Neuron (in vitro differentiated cells): ENCODE measurements around the gene SCYGR8.
A peak's percentile ranks its signal among the peaks of the same experiment; 100 is the strongest.

Experiments
- H2AFZ ChIP-seq: one replicate; pipeline ENCODE4 v1.6.1; 2013; ENCODE audit warnings: low read depth, mild to moderate bottlenecking, inconsistent platforms, low read length, moderate library complexity
- H3K27me3 ChIP-seq: one replicate; pipeline ENCODE4 v1.6.1; 2013; ENCODE audit warnings: low read length; ENCODE audit not compliant: insufficient read depth
- H3K36me3 ChIP-seq: one replicate; pipeline ENCODE4 v1.6.1; 2013; ENCODE audit warnings: low read length; ENCODE audit not compliant: insufficient read depth
- H3K4me1 ChIP-seq: one replicate; pipeline ENCODE4 v1.6.1; 2013; ENCODE audit warnings: low read length; ENCODE audit not compliant: insufficient read depth
- H3K4me3 ChIP-seq: 2 replicates; pipeline ENCODE4 v1.5.1; 2013; ENCODE audit warnings: mild to moderate bottlenecking, low read length, moderate library complexity
- H3K9me3 ChIP-seq: one replicate; pipeline ENCODE4 v1.6.1; 2013; ENCODE audit warnings: low read length

Gene SCYGR8, protein sequence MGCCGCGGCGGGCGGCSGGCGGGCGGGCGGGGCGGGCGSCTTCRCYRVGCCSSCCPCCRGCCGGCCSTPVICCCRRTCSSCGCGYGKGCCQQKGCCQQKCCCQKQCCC

DNA sequence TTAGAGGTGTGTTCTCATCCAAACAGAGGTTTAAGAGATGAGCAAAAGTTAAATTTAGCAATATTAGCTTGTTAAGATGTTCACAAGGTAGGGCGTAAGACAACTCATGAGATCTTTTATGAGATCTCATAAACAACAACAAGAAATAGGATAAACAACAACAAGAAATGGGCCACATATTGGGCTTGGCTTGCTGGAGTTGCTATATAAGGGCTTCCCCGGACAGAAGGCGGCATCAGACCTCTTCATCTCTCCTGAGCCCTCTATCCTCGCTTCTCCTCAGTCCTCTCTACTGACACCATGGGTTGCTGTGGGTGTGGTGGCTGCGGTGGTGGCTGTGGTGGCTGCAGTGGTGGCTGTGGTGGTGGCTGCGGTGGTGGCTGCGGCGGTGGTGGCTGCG lies at the start of gene SCYGR8:
Gene SCYGR8, plus strand, starts transcription at position 301 of the 400 bp plus-strand sequence. Its CDS starts 0 bp downstream, at position 301.
- Histone ChIP-seq H3K4me1 (peaks cover 2% of the 10 kb centered on the region), H3K4me3 (no peak within 1 kb of the TSS), H3K9me3 (no peaks in the 10 kb centered on the region), H3K27me3 (no peaks in the 10 kb centered on the region), H3K36me3 (no peaks in the 10 kb centered on the region), H2AFZ (no peak within 1 kb of the TSS)

DNA sequence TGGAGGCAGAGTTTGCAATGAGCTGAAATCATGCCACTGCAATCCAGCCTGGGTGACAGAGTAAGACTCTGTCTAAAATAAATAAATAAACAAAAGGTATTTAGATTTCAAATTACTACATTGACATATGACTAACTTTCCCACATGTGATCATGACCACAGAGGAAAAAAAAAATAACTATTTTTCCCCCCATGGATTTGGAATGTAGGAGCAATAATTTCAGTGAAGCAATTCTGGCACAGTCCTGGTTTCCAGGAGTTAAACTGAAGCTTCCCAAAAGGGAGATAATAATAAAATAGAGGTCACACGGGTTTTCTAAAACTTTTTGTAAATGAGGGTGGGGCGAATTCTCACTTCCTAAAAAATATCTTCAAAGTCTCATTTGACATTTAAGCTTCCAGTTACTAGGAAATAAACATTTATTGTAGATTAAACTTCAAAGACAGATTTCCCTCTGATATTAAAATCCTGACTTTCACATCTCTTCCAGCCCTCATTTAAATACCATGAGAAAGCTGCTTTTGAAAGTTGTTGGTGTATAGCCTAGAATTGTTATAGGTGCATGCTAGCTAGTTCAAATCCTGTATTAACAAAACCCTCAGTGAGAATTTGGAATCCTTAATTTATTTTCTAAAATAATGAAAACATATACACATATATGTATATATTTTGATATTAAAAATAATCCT lies 48.6 kb upstream of the SCYGR8 start:
- Histone ChIP-seq H2AFZ (no peak overlapping the region), H3K27me3 (no peaks in the 10 kb centered on the region), H3K36me3 (no peaks in the 10 kb centered on the region), H3K9me3 (no peaks in the 10 kb centered on the region), H3K4me3 (no peak overlapping the region), H3K4me1 (no peaks in the 10 kb centered on the region)

DNA sequence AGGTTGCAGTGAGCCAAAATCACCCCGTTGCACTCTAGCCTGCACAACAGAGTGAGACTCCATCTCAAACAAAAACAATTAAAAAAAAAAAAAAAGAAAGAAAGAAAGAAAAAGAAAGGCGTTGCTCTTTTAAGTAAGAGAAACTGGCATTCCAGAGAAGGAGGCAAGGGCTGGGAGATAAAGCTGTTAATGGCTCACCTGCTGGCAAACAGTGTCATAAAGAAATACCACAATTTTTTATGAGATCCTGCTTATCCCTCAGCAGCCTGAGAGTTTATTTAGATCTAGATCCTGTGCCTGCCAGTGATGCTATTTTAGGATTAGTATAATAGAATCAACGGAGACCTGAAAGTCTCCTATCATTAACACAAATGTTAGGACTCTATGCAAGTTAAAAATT lies 44.1 kb upstream of the SCYGR8 start:
- H3K36me3 ChIP-seq, result no peaks in the 10 kb centered on the region
- no peaks in the 10 kb centered on the region for H3K4me1 ChIP-seq
- no peak overlapping the region for H2AFZ ChIP-seq
- no peak overlapping the region for H3K4me3 ChIP-seq
- H3K9me3 ChIP-seq, result no peaks in the 10 kb centered on the region
- H3K27me3 ChIP-seq, result no peaks in the 10 kb centered on the region

DNA sequence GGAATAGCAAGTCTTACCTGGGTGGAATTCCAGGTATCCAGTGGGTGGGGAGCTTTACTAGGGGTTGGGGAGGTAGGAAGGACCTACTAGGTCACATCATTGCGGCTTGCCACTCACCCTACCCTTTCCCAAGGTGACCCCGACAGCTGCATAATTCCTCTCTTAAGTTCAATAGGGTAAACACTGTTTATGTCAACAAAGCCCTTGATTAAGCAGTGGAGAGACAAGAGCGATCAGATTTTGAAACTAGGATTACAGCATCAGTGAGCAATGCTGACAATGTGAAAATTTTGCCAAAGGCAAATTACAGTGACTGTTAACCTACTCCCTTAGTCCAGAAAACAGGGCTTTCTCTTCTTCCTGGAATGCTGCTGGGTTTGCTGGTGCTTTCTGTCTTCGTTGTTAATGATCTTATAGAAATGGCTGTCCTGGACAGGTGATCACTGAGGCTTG lies 42.4 kb upstream of the SCYGR8 start:
- H3K4me3 ChIP-seq, result no peak overlapping the region
- H2AFZ ChIP-seq, result no peak overlapping the region
- H3K4me1 ChIP-seq, result no peaks in the 10 kb centered on the region
- H3K27me3 ChIP-seq, result no peaks in the 10 kb centered on the region
- H3K9me3 ChIP-seq, result no peaks in the 10 kb centered on the region
- H3K36me3 ChIP-seq, result no peaks in the 10 kb centered on the region

DNA sequence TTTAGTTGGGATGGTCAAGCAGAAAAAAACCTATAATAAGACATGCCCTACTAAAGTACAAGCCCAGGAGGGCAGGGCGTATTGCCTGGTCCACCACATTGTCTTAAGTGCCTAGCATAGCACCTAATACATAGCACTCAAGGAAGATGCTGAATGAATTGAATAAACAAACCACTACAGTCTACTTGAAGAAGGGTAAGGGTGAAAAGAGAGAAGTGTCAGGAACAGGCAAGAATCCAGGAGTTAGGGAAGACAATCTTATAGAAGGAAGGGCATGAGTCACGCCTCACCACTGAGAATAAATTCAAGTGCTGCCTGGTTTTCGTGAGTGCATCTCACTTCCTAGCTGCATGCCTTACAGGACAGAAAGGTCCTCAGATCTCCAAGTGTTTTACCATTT lies 41.7 kb upstream of the SCYGR8 start:
- no peaks in the 10 kb centered on the region for H3K27me3 ChIP-seq
- H2AFZ ChIP-seq, result no peak overlapping the region
- H3K9me3 ChIP-seq, result no peaks in the 10 kb centered on the region
- H3K4me3 ChIP-seq, result no peak overlapping the region
- H3K4me1 ChIP-seq, result no peaks in the 10 kb centered on the region
- no peaks in the 10 kb centered on the region for H3K36me3 ChIP-seq

DNA sequence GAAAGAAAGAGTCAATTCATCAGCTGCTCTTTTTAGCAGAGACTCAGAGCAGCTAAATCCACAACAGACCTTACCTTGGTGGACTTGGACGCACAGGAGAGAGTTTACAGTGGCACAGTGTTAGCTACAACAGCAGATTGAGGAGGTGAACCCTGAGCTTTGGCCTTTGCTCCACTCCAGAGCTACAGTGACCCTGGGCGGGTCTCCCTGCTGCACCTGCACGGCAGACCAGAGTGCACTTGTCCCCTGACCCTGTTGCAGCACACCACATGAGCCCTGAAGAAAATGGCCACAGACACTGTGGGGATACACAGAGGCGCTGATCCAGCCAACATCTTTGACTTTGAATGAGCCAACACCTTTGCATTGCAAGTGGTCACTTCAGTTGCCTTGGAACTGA lies 38.8 kb upstream of the SCYGR8 start:
- H3K27me3 ChIP-seq, result no peaks in the 10 kb centered on the region
- H3K4me1 ChIP-seq, result no peaks in the 10 kb centered on the region
- H2AFZ ChIP-seq, result no peak overlapping the region
- H3K36me3 ChIP-seq, result no peaks in the 10 kb centered on the region
- H3K4me3 ChIP-seq, result no peak overlapping the region
- H3K9me3 ChIP-seq, result no peaks in the 10 kb centered on the region

DNA sequence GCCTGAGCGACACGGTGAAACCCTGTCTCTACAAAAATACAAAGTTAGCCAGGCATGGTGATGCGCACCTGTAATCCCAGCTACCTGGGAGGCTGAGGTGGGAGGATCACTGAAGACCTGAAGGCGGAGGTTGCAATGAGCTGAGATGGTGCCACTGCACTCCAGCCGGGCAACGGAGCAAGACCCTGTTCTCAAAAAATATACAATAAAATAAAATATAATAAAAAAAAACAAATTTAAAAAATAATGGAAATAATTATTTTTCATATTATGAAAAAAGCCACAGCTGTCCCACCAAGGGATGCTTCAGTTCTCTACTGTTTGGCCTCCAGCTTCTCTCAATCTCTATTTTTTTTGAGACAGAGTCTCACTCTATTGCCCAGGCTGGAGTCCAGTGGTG lies 38.3 kb upstream of the SCYGR8 start:
- Histone ChIP-seq H3K9me3 (no peaks in the 10 kb centered on the region), H3K36me3 (no peaks in the 10 kb centered on the region), H3K27me3 (no peaks in the 10 kb centered on the region), H3K4me3 (no peak overlapping the region), H2AFZ (no peak overlapping the region), H3K4me1 (no peaks in the 10 kb centered on the region)

DNA sequence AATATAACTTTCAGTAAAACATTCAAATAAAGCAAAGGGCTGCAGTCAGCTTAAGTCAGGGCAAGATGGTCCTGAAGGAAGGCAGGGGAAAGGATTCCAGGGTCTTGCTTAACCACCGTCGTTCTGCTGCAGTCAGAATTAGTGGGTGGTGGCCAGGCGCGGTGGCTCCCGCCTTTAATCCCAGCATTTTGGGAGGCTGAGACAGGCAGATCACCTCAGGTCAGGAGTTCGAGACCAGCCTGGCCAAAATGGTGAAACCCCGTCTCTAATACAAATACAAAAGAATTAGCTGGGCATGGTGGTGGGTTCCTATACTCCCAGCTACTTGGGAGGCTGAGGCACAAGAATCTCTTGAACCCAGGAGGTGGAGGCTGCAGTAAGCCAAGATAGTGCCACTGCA lies 34.7 kb upstream of the SCYGR8 start:
- Histone ChIP-seq H3K36me3 (no peaks in the 10 kb centered on the region), H3K4me1 (no peaks in the 10 kb centered on the region), H2AFZ (no peak overlapping the region), H3K4me3 (no peak overlapping the region), H3K27me3 (no peaks in the 10 kb centered on the region), H3K9me3 (no peaks in the 10 kb centered on the region)

DNA sequence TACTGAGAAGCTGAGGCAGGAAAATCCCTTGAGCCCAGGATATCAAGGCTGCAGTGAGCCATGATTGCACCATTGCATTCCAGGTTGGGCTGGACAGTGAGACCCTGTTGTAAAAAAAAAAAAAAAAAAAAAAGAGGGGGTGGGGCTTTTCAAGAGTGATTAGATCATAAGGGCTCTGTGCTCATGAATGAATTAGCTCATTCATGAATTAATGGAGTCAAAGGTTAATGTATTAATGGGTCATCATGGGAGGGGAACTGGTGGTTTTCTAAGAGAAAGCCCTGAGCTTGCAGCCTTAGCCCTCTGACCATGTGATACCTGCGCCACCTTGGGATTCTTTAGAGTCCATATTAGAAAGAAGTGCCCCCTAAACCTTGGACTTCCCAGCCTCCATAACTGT lies 32.4 kb upstream of the SCYGR8 start:
- H3K36me3 ChIP-seq, result no peaks in the 10 kb centered on the region
- peaks cover 4% of the 10 kb centered on the region for H3K27me3 ChIP-seq
- no peak overlapping the region for H2AFZ ChIP-seq
- H3K9me3 ChIP-seq, result no peaks in the 10 kb centered on the region
- no peaks in the 10 kb centered on the region for H3K4me1 ChIP-seq
- H3K4me3 ChIP-seq, result no peak overlapping the region

DNA sequence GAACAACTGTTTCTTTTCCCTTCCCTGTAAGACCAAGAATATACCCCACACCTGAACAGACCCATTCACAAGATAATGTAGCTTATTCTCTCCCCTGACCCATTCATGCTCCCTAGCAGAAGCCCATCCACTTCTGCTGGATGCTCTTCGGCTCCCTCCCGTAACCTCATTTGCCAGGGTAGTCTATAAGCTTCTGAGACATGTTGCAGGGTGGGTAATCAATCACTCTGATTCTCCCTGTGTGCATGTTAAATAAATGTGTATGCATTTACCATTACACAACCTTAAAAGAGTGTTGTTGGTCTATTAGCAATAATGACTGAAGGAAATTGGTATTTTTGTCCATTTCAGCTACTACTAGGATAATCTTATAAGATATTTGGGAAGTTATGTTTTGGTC lies 29.2 kb upstream of the SCYGR8 start:
- H3K4me3 ChIP-seq, result no peak overlapping the region
- H3K36me3 ChIP-seq, result no peaks in the 10 kb centered on the region
- H3K9me3 ChIP-seq, result no peaks in the 10 kb centered on the region
- peaks cover 4% of the 10 kb centered on the region for H3K27me3 ChIP-seq
- H3K4me1 ChIP-seq, result no peaks in the 10 kb centered on the region
- no peak overlapping the region for H2AFZ ChIP-seq

DNA sequence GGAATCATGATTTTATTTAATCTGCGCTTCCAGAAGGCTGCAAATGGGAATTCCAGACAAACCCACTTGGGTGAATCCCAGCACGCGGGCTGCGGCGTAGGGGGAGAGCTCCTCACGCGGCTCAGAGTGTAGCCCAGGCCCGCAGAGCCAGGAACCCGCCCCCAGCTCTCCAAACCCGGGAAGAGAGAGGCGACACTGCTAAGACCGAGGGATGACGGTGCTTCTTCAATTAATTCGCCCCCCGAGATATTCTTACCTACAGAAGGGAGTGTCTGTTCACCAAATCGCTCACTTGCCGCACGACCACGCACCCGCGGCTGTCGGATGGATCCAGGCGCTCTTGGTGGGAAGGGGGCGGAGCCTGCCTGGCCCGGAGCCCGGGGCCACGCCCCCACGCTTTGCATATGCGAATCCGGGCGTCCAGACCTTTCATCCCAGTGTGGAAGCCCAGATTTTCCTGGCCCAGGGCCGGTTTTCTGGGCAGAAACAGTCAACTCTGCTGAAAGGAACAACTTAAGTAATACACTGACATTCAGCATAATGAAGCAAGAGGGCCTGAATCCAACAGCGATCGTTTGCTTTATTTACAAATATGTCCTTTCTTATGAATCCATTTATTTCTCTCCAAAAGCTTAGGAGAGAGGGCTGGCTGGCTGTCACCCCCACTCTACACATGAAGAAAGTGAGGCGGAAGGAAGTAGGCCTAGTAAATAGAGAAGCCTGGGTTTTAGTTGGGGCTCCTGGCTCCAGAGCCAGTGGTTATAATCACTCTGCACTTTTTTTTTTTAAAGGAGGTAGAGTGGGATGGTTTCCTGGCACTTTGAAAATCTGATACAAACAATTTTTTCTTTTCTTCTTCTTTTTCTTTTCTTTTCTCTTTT lies 27.8 kb upstream of the SCYGR8 start, which contains the start of gene SLC19A3:
Gene SLC19A3, minus strand, starts transcription at position 342 of the 881 bp plus-strand sequence. CDS start 15,710 bp downstream, outside the sequence.
- H3K4me3 ChIP-seq, result peak within 1 kb of the TSS; percentile 41
- no peaks in the 10 kb centered on the region for H3K36me3 ChIP-seq
- no peaks in the 10 kb centered on the region for H3K4me1 ChIP-seq
- H2AFZ ChIP-seq, result peak within 1 kb of the TSS; percentile 57
- peaks cover 4% of the 10 kb centered on the region for H3K27me3 ChIP-seq
- H3K9me3 ChIP-seq, result no peaks in the 10 kb centered on the region

DNA sequence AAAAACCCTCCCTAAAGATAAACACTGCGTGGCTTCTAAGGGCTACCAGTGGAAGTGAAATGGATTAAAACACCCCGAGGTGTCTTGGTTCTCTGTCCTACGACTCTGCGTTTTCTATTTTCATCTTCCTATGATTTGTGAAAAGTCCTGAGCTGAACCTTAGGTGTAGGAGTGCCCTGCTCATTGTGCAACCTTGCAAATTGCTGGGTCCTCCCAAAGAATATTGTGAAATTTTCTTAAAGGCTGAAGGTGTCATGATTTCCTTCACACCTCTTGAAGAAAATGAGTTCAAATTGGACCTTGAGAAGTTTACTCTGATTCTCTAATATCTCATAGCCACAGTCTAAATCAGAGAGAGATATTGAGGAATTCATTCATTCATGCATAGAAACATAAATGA lies 26.1 kb upstream of the SCYGR8 start:
- H3K27me3 ChIP-seq, result peaks cover 4% of the 10 kb centered on the region
- H3K4me3 ChIP-seq, result no peak overlapping the region
- H2AFZ ChIP-seq, result no peak overlapping the region
- H3K4me1 ChIP-seq, result no peaks in the 10 kb centered on the region
- no peaks in the 10 kb centered on the region for H3K9me3 ChIP-seq
- H3K36me3 ChIP-seq, result no peaks in the 10 kb centered on the region

DNA sequence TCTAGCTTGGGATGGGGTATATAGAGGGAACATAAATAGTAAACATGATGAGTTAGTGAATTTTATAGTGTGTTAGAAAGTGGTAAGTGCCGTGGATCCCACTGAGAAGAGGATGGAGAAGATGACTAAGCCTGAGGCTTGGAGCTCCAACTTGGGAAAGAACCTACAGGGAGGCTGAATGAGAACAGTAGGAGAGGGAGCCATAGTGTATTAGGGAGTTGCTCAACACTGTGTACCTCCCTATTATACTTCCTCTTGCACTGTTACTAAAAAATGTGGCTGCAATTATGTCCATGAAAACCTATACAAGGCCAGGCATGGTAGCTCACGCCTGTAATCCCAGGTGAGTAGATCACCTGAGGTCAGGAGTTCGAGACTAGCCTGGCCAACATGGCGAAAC lies 25.0 kb upstream of the SCYGR8 start:
- Histone ChIP-seq H3K4me1 (no peaks in the 10 kb centered on the region), H3K27me3 (peaks cover 4% of the 10 kb centered on the region), H3K4me3 (no peak overlapping the region), H3K9me3 (no peaks in the 10 kb centered on the region), H2AFZ (no peak overlapping the region), H3K36me3 (no peaks in the 10 kb centered on the region)
